Skeletal muscle tissue (tissue), 4 donors: ENCODE measurements around the gene MRPL28. TPM values are rescaled to one million over a fixed set of nuclear protein-coding genes. Genes with fewer than 3 reads are reported as not detected.
"Not testable (repeated sequence)": the region's sequence is repeated elsewhere in the genome, so short reads cannot be mapped to it uniquely, and the experiment has no call there.

Experiments used
- H3K27ac ChIP-seq: one replicate; pipeline ENCODE4 v1.7.0; 2013; ENCODE audit warnings: mild to moderate bottlenecking, low read depth, low read length, inconsistent platforms
- H3K27me3 ChIP-seq, 3 donors: one replicate each; pipeline ENCODE4 v1.7.0; 2013; ENCODE audit warnings: low read length in 3 of 3; ENCODE audit not compliant: control insufficient read depth in 3 of 3, insufficient read depth in 3 of 3
- H3K36me3 ChIP-seq, 3 donors: one replicate each; pipeline ENCODE4 v1.7.0; 2013; ENCODE audit warnings: low read length in 3 of 3; ENCODE audit not compliant: control insufficient read depth in 3 of 3, insufficient read depth in 3 of 3
- H3K4me1 ChIP-seq, 3 donors: one replicate each; pipeline ENCODE4 v1.7.0; 2013; ENCODE audit warnings: low read length in 3 of 3, mild to moderate bottlenecking in 3 of 3; ENCODE audit not compliant: control insufficient read depth in 3 of 3, insufficient read depth in 3 of 3
- H3K4me3 ChIP-seq, 3 donors: one replicate each; pipeline ENCODE4 v1.7.0; 2013; ENCODE audit warnings: low read length in 3 of 3
- H3K9ac ChIP-seq, 3 donors: one replicate each; pipeline ENCODE4 v1.7.0; 2013; ENCODE audit warnings: low read length in 3 of 3, mild to moderate bottlenecking in 3 of 3, moderate library complexity in 2 of 3, low read depth in 1 of 3
- H3K9me3 ChIP-seq, 3 donors: one replicate each; pipeline ENCODE4 v1.7.0; 2013; ENCODE audit warnings: low read length in 3 of 3; ENCODE audit not compliant: control insufficient read depth in 3 of 3
- total RNA-seq: library from RNA; depleted of rRNA; stranded (reverse); fragments of >200 nt; gene quantifications from one replicate; pipeline ENCODE4 v1.2.3, GENCODE V29; 2014
- donor health status: Osteomylitis.

The MRPL28 gene
- total RNA-seq, 1 donor from 2014 or later, result 43.3 TPM

GRCh38 chr16:392450-393030 is 22.2 kb upstream of the MRPL28 start:
- no peak overlapping the region for H3K4me3 ChIP-seq
- no peak overlapping the region for H3K27ac ChIP-seq
- no peak overlapping the region for H3K9ac ChIP-seq
- no peaks in the 10 kb centered on the region for H3K27me3 ChIP-seq
- peaks cover 6 to 14% (median 10%) of the 10 kb centered on the region in 3 donors for H3K4me1 ChIP-seq
- H3K36me3 ChIP-seq, result peaks cover 0 to 2% (median 0%) of the 10 kb centered on the region in 3 donors
- peaks cover 0 to 3% (median 0%) of the 10 kb centered on the region in 3 donors for H3K9me3 ChIP-seq

- no peak overlapping the region for H3K27ac ChIP-seq
- H3K36me3 ChIP-seq, result peaks cover 0 to 2% (median 0%) of the 10 kb centered on the region in 3 donors
- no peaks in the 10 kb centered on the region for H3K27me3 ChIP-seq
- no peak overlapping the region for H3K9ac ChIP-seq
- no peak overlapping the region for H3K4me3 ChIP-seq
- H3K4me1 ChIP-seq, result peaks cover 6 to 14% (median 11%) of the 10 kb centered on the region in 3 donors
- H3K9me3 ChIP-seq, result peaks cover 0 to 3% (median 0%) of the 10 kb centered on the region in 3 donors
Observed at GRCh38 chr16:391885-392335, 21.6 kb upstream of the MRPL28 start.

- peaks cover 9 to 21% (median 21%) of the 10 kb centered on the region in 3 donors for H3K4me1 ChIP-seq
- peaks cover 0 to 3% (median 0%) of the 10 kb centered on the region in 3 donors for H3K9me3 ChIP-seq
- H3K27me3 ChIP-seq, result no peaks in the 10 kb centered on the region
- no peak overlapping the region for H3K27ac ChIP-seq
- no peak overlapping the region for H3K4me3 ChIP-seq
- no peak overlapping the region for H3K9ac ChIP-seq
- H3K36me3 ChIP-seq, result peaks cover 0 to 2% (median 0%) of the 10 kb centered on the region in 3 donors
Observed at GRCh38 chr16:389352-389751, 19.0 kb upstream of the MRPL28 start.

GRCh38 chr16:387761-388666 is 17.7 kb upstream of the MRPL28 start:
- Histone ChIP-seq H3K4me1 (peaks cover 20 to 34% (median 34%) of the 10 kb centered on the region in 3 donors), H3K4me3 (peak overlapping the region in 2 of 3 donors; percentile 24 to 52), H3K9ac (peak overlapping the region in 1 of 3 donors; percentile 58)
- not testable (repeated sequence) for H3K9me3 ChIP-seq, H3K36me3 ChIP-seq, H3K27me3 ChIP-seq, H3K27ac ChIP-seq

- H3K27ac ChIP-seq, result no peak overlapping the region
- H3K9me3 ChIP-seq, result no peaks in the 10 kb centered on the region
- H3K4me1 ChIP-seq, result peaks cover 22 to 38% (median 38%) of the 10 kb centered on the region in 3 donors
- peak overlapping the region in 1 of 3 donors; percentile 41 for H3K4me3 ChIP-seq
- no peaks in the 10 kb centered on the region for H3K36me3 ChIP-seq
- no peaks in the 10 kb centered on the region for H3K27me3 ChIP-seq
- peak overlapping the region in 2 of 3 donors; percentile 20 to 53 for H3K9ac ChIP-seq
Observed at GRCh38 chr16:386641-387156, 16.4 kb upstream of the MRPL28 start.

- Histone ChIP-seq H3K27ac (no peak overlapping the region), H3K36me3 (no peaks in the 10 kb centered on the region), H3K9me3 (no peaks in the 10 kb centered on the region), H3K27me3 (no peaks in the 10 kb centered on the region), H3K9ac (peak overlapping the region in 1 of 3 donors; percentile 45), H3K4me1 (peaks cover 27 to 50% (median 39%) of the 10 kb centered on the region in 3 donors), H3K4me3 (peak overlapping the region; percentile 41 to 84 (median 46))
Observed at GRCh38 chr16:383326-384051, 13.2 kb upstream of the MRPL28 start.

- H3K9me3 ChIP-seq, result no peaks in the 10 kb centered on the region
- H3K36me3 ChIP-seq, result no peaks in the 10 kb centered on the region
- no peaks in the 10 kb centered on the region for H3K27me3 ChIP-seq
- H3K27ac ChIP-seq, result peak within 1 kb of the TSS; percentile 58
- peaks cover 26 to 42% (median 30%) of the 10 kb centered on the region in 3 donors for H3K4me1 ChIP-seq
- H3K9ac ChIP-seq, result peak within 1 kb of the TSS; percentile 74 to 92 (median 89)
- peak within 1 kb of the TSS; percentile 82 to 91 (median 84) for H3K4me3 ChIP-seq
Observed at GRCh38 chr16:381789-382717, 11.7 kb upstream of the MRPL28 start, which contains the start of gene PGAP6. Gene PGAP6 (minus strand): TSS chr16:381978. CDS start chr16:381821, 157 bp downstream.

GRCh38 chr16:381012-381788 is 10.9 kb upstream of the MRPL28 start:
- Histone ChIP-seq H3K9me3 (no peaks in the 10 kb centered on the region), H3K4me3 (peak overlapping the region; percentile 60 to 70 (median 68)), H3K27ac (no peak overlapping the region), H3K36me3 (peaks cover under 1 to 3% (median under 1%) of the 10 kb centered on the region in 3 donors), H3K27me3 (no peaks in the 10 kb centered on the region), H3K9ac (peak overlapping the region; percentile 57 to 83 (median 74)), H3K4me1 (peaks cover 23 to 36% (median 23%) of the 10 kb centered on the region in 3 donors)
